ENCODE data around the gene MRPL34.

MRPL34 gene

GRCh38 chr19:17262557-17262956 is 43.1 kb upstream of the MRPL34 start:
- TF ChIP-seq FOXP2 (optimal IDR thresholded peaks at IDR 0.05; ENCODE audit: borderline replicate concordance, extremely low read depth, extremely low read length, insufficient read depth) (no peak), SIN3A (IDR thresholded peaks at IDR 0.05; ENCODE audit: borderline replicate concordance, insufficient read depth, low read length) (no peak), POLR2AphosphoS5 (IDR thresholded peaks at IDR 0.05; ENCODE audit: low read depth, low read length) (no peak), TAF1 (IDR thresholded peaks at IDR 0.05; ENCODE audit: borderline replicate concordance, insufficient read depth, low read length) (no peak), REST (IDR thresholded peaks at IDR 0.05; ENCODE audit: insufficient read depth in 1 of 2, low read depth in 2 of 2, low read length in 2 of 2) (no peak)

GRCh38 chr19:17263712-17264640 is 41.7 kb upstream of the MRPL34 start:
- no peak for TF ChIP-seq SIN3A (IDR thresholded peaks at IDR 0.05; ENCODE audit: borderline replicate concordance, insufficient read depth, low read length)
- TF ChIP-seq FOXP2 (optimal IDR thresholded peaks at IDR 0.05; ENCODE audit: borderline replicate concordance, extremely low read depth, extremely low read length, insufficient read depth) = no peak
- no peak for TF ChIP-seq REST (IDR thresholded peaks at IDR 0.05; ENCODE audit: insufficient read depth in 1 of 2, low read depth in 2 of 2, low read length in 2 of 2)

- TF ChIP-seq FOXP2 (optimal IDR thresholded peaks at IDR 0.05; ENCODE audit: borderline replicate concordance, extremely low read depth, extremely low read length, insufficient read depth) (peak; percentile 53), REST (IDR thresholded peaks at IDR 0.05; ENCODE audit: insufficient read depth in 1 of 2, low read depth in 2 of 2, low read length in 2 of 2) (no peak)
These were observed 41.1 kb upstream of the MRPL34 start, which contains the start of gene USHBP1 for GRCh38 chr19:17264641-17264979. Gene USHBP1, minus strand, starts transcription at chr19:17264745. Its CDS starts 446 bp downstream, at chr19:17264299.

GRCh38 chr19:17266026-17266425 is 39.6 kb upstream of the MRPL34 start:
- no peak for TF ChIP-seq FOXP2 (optimal IDR thresholded peaks at IDR 0.05; ENCODE audit: borderline replicate concordance, extremely low read depth, extremely low read length, insufficient read depth)

- no peak for TF ChIP-seq SIN3A (IDR thresholded peaks at IDR 0.05; ENCODE audit: borderline replicate concordance, insufficient read depth, low read length)
- TF ChIP-seq POLR2AphosphoS5 (IDR thresholded peaks at IDR 0.05; ENCODE audit: low read depth, low read length) = no peak
- no peak for TF ChIP-seq FOXP2 (optimal IDR thresholded peaks at IDR 0.05; ENCODE audit: borderline replicate concordance, extremely low read depth, extremely low read length, insufficient read depth)
- TF ChIP-seq TAF1 (IDR thresholded peaks at IDR 0.05; ENCODE audit: borderline replicate concordance, insufficient read depth, low read length) = no peak
These were observed 39.1 kb upstream of the MRPL34 start for GRCh38 chr19:17266589-17266974.

GRCh38 chr19:17266975-17267788 is 38.5 kb upstream of the MRPL34 start, which contains the start of gene BABAM1:
Gene BABAM1, plus strand, starts transcription at chr19:17267443. Its CDS starts 1,364 bp downstream, at chr19:17268807.
- TF ChIP-seq POLR2AphosphoS5 (IDR thresholded peaks at IDR 0.05; ENCODE audit: low read depth, low read length) (peak; percentile 95), SIN3A (IDR thresholded peaks at IDR 0.05; ENCODE audit: borderline replicate concordance, insufficient read depth, low read length) (no peak), TAF1 (IDR thresholded peaks at IDR 0.05; ENCODE audit: borderline replicate concordance, insufficient read depth, low read length) (peak; percentile 97), REST (IDR thresholded peaks at IDR 0.05; ENCODE audit: insufficient read depth in 1 of 2, low read depth in 2 of 2, low read length in 2 of 2) (0 out of 4 replicates have a peak, but pooled peaks of 1 of the 2 experiments have one; percentile 46), FOXP2 (optimal IDR thresholded peaks at IDR 0.05; ENCODE audit: borderline replicate concordance, extremely low read depth, extremely low read length, insufficient read depth) (no peak)

All from PFSK-1 (cell line).